ENCODE measurements around the gene ARHGAP26.

ARHGAP26 gene

DNA sequence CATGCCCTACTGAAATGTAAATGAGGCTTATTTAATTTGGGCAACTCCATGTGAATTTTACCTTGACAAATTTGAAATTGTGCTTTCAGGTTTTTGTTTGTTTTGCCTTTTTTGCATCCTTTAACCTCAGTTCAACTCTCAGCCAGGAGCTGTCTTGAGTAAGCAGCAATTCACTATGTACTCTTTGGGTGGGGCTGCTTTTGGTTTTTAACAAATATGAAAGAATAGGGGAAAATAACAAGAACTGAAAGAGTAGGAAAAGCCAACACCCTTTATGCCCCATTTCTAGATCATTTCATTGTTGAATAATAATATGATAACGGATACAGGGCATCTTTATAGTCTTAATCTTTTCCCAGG lies 192.0 kb downstream of the ARHGAP26 start:
- TF ChIP-seq, protein P1, sequence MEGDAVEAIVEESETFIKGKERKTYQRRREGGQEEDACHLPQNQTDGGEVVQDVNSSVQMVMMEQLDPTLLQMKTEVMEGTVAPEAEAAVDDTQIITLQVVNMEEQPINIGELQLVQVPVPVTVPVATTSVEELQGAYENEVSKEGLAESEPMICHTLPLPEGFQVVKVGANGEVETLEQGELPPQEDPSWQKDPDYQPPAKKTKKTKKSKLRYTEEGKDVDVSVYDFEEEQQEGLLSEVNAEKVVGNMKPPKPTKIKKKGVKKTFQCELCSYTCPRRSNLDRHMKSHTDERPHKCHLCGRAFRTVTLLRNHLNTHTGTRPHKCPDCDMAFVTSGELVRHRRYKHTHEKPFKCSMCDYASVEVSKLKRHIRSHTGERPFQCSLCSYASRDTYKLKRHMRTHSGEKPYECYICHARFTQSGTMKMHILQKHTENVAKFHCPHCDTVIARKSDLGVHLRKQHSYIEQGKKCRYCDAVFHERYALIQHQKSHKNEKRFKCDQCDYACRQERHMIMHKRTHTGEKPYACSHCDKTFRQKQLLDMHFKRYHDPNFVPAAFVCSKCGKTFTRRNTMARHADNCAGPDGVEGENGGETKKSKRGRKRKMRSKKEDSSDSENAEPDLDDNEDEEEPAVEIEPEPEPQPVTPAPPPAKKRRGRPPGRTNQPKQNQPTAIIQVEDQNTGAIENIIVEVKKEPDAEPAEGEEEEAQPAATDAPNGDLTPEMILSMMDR (IDR thresholded peaks at IDR 0.05) = no peak

DNA sequence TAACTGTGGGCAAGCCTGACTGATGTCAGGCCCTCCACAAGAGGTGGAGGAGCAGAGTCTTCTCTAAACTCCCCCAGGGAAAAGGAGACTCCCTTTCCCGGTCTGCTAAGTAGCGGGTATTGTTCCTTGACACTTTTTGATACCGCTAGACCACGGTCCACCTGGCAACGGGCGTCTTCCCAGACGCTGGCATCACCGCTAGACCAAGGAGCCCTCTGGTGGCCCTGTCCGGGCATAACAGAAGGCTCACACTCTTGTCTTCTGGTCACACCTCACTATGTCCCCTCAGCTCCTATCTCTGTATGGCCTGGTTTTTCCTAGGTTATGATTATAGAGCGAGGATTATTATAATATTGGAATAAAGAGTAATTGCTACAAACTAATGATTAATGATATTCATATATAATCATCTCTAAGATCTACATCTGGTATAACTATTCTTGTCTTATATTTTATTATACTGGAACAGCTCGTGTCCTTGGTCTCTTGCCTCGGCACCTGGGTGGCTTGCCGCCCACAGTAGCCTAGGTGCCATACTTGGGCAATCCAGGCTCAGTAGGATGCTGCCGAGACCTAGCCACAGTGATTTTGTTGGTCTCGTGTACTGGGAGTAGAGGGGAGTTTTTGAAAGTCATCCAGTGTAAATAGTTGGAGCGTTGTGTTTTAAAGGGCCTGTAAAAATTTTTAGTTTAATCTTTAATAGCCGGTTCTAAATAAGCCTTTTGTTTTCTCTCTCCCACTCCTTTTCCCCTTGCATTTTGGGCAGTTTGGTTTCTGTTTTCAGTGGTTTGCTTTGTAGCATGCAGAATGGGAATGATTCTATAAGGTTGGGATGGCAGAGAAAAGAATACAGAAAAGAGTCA lies 195.3 kb downstream of the ARHGAP26 start:
- TF ChIP-seq, protein P1 (IDR thresholded peaks at IDR 0.05) = peak; percentile 56; the same call in 1 of the 2 replicates

DNA sequence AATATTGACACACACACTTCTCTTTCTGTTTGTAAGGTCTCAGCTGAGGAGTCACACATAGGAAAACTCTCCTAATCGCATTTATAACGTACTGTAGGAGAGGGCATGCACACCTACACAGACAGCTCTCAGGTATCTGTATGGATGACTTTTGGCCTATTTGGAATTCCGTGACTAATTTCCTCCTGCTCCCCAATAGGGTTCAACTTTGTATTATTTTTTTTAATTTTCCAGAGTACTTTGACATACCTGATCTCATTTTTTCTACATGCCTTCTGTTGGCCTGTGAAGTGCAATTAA lies 195.9 kb downstream of the ARHGAP26 start:
- TF ChIP-seq, protein P1 (IDR thresholded peaks at IDR 0.05) = no peak

DNA sequence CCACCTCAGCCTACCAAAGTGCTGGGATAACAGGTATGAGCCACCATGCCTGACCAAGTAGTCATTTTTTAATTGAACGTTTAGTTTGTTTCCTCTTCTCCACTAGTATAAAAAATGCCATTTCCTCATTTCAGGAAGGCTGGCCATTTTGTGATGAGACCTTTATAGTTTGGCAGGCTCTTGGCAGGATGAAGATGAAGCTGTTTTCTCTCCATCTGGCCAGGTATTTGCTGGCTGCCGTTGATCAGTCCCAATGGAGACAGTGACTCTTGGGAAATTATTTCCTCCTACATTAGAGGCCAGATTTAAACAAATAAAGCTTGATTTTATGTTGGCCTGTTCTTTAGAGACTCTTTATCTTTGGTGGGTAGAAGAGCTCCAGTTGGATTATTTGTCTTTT lies 199.0 kb downstream of the ARHGAP26 start:
- TF ChIP-seq, protein P1 (IDR thresholded peaks at IDR 0.05) = no peak

DNA sequence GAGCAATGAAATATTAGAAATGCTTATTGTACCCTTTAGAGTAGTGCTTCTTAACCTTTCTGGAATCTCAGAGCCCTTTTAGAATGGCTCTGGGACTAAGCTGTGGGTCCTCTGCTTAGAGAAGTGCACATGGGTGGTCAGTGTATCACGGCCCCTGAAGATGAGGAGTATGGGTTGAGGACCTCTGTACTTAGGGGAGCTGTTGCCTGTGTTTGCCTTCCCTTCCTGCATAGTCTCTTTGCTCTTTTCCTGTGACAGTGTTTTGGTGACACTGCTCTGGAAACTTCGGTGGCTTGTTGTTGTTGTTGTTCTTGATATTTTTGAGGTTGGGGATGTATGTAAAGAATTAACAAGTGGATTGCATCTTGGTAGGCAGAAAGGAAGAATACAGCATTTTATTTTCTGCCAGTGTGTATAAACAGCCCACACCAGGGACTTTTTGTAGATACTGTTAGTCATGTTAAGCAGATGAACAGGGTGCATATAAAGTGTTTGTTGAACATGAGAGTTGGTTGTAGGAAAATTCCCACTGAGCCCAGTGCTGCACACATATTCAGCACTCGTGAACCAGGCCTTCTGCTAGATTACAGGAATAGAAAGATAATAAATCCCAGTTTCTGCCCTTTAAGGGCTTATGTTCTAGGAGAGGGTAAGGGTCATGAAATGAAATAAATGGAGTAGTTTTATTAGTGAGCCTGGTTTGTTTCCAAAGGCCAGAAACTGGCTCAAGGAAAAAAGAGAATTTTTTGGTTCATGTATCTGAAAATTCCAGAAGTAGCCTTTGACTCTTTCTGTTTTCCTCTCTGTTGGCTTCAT lies 199.7 kb downstream of the ARHGAP26 start:
- TF ChIP-seq, protein P1 (IDR thresholded peaks at IDR 0.05) = no peak

DNA sequence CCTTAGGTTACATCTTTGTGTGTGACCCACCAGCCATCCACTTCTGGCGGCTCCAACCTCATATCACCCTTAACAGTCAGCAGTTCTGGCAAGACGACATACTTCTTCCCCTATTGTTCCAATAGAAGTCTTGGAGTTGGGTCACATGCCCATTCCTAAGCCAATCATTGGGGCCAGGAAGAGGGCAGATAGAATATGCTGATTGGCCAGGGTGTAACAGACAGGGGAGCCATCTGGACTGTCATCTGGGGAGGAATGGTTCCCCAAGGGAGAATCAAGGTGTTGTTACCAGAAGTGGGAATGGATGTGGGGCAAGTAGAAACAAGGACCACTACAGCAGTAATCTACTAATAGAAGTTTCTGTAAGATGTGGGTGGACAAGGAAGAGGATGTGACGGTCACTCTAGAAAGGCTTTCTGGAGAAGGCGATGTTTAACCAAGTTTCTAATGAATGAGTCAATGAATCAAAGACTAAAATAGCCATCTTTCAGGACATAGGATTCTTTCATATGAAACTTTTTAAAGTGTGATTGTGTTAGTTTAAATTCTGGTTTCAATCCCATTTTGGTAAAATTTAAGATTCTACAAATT lies 200.4 kb downstream of the ARHGAP26 start:
- TF ChIP-seq, protein P1 (IDR thresholded peaks at IDR 0.05) = no peak

DNA sequence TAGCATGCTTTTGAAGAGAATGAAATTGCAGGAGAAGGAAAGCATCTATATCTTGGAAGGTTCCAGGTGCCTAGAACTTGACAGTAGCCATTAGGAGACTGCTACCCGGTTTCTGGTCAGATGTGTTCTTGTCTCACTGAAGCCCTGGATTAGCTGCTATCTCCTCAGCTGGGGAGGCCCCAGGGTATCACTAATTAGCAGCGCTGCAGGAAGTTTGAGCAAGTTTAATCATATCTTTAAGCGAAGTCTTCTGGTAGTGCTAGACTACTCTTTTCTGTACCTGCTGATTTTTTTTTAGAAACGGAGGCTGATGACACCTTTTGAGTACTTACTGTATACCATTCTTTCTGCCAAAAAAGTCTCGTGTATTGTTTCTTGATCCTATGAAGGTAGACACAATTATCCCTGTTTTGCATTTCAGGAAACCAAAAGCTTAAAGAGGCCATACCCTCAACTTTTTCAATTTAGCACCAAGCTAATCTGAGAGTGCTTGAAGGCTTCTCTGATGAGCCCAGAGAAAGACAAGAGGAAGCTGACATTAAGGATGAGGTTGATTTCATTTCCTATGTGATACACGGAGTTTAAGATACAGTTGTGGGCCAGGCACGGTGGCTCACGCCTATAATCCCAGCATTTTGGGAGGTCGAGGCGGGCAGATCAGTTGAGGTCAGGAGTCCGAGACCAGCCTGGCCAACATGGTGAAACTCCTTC lies 201.3 kb downstream of the ARHGAP26 start:
- TF ChIP-seq, protein P1 (IDR thresholded peaks at IDR 0.05) = no peak
